ENCODE results near the gene CRMP1.

Gene CRMP1

GRCh38 chr4:5912614-5913019 lies 19.7 kb upstream of the CRMP1 start:
- no peak for TF ChIP-seq CTCF (IDR thresholded peaks at IDR 0.05; ENCODE audit: extremely low read depth, missing control alignments)
- DNase-seq (ENCODE audit: low spot score) = no peak

GRCh38 chr4:5908876-5909427 lies 16.1 kb upstream of the CRMP1 start:
- TF ChIP-seq CTCF (IDR thresholded peaks at IDR 0.05; ENCODE audit: extremely low read depth, missing control alignments) = no peak
- DNase-seq (ENCODE audit: low spot score) = no peak

GRCh38 chr4:5906191-5906590 lies 13.3 kb upstream of the CRMP1 start:
- DNase-seq (ENCODE audit: low spot score) = no peak
- no peak for TF ChIP-seq CTCF (IDR thresholded peaks at IDR 0.05; ENCODE audit: extremely low read depth, missing control alignments)

- DNase-seq (ENCODE audit: low spot score) = no peak
- no peak for TF ChIP-seq CTCF (IDR thresholded peaks at IDR 0.05; ENCODE audit: extremely low read depth, missing control alignments)
These were observed 12.8 kb upstream of the CRMP1 start for GRCh38 chr4:5905714-5906113.

GRCh38 chr4:5900844-5901243 lies 8.0 kb upstream of the CRMP1 start:
- DNase-seq (ENCODE audit: low spot score) = no peak
- no peak for TF ChIP-seq CTCF (IDR thresholded peaks at IDR 0.05; ENCODE audit: extremely low read depth, missing control alignments)

GRCh38 chr4:5899881-5900280 lies 7.0 kb upstream of the CRMP1 start:
- no peak for DNase-seq (ENCODE audit: low spot score)
- TF ChIP-seq CTCF (IDR thresholded peaks at IDR 0.05; ENCODE audit: extremely low read depth, missing control alignments) = no peak

- no peak for DNase-seq (ENCODE audit: low spot score)
- TF ChIP-seq CTCF (IDR thresholded peaks at IDR 0.05; ENCODE audit: extremely low read depth, missing control alignments) = no peak
These were observed 6.5 kb upstream of the CRMP1 start for GRCh38 chr4:5899396-5899795.
